Iris pigment epithelial cell (primary cell): ENCODE data around the gene FAM149B1.
"Not testable (repeated sequence)": the region's sequence is repeated elsewhere in the genome, so short reads cannot be mapped to it uniquely, and the experiment has no call there.

Experiments
- DNase-seq: peaks from one replicate; pipeline ENCODE4 v3.0.0-alpha.2; 2011; ENCODE audit warnings: low read depth

Gene FAM149B1

DNA sequence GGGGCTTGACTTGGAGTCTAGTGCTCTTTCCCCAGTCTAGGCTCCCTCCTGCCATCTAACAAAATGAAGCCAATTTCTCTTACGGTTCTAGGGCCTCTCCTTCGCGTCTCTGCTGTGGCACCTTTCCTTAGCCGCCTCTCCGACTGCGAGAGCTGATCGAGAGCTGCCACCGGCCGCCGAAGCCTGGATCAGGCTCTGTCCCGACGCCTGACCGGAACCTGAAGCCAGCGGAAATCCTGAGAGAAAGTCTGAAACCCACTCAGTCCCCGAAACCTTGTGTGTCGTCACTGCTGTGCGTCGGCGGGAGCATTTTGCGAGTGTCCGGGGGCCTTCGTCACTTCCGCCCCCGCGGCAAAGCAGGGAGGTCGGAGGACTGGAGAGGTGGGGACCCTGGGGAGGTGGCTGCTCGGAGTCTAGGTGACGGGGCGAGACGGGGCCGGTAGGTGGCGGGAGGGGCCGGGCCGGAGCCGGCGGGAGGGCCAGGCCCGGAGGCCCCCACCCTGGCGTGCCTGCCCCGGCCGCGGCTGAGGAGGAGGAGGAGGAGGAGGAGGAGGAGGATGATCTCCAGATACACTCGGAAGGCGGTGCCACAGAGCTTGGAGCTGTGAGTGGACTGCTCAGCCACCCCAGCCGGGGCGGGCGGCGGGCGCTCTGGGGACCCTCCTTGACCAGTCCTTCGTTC lies at the start of gene FAM149B1, which contains the start of gene ECD:
Gene FAM149B1, plus strand, starts transcription at position 337 of the 682 bp plus-strand sequence. Its CDS starts 221 bp downstream, at position 558.
Gene ECD, minus strand, starts transcription at position 226 of the 682 bp plus-strand sequence. CDS start 4,071 bp downstream, outside the sequence.
- peak; percentile 95 for DNase-seq

DNA sequence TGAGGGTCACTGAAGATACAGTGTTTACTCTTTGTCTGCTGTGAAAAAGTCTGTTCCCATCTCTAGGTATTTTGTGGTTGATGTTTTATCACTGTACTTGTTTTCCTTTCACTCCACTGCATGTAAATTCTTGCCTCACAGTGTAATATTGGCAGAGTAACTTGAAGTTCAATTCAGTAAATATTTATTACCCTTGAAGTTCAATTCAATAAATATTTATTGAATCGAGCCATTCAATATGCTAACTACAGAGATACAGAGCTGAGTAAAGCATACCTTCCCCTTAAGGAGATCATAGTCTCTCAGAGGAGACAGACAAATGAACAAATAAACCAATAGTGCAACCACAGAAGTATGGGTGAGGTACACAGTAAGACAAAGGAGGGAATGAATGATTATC lies 48.5 kb upstream of the FAM149B1 start:
- no peak for DNase-seq

DNA sequence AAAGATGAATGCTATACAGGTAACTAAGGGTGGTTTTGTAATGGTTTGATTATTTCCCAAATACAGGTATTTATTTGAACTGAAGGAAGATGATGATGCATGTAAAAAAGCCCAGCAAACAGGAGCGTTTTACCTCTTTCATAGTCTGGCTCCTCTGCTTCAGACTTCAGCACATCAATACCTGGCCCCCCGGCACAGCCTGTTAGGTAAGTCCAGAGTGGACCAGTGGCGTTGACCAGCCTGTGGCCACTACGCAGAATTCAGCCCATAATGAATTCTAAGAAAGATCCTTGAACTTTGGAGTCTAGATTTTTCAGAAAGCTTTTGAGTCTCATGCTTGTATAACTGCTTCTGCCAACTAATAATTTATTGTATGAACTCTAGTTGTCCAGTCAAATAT lies 48.0 kb upstream of the FAM149B1 start:
- no peak for DNase-seq

DNA sequence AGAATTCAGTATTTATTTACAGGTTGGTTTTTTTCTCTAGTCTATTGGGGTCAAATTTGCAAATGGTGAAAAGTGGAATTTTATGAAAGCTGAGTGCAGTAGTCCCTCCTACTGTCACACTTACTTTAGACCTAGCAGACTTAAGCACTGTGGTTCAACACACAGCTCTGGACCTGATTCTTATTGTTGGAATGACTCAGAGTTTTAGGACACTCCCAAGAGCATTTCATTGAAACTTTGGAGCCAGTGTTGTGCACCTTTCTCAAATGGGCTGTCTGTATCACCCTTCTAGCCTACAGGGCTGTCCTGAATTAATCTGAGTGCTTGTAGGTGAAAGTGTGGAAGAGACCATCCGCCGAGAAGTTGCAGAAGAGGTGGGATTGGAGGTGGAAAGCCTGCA lies 41.6 kb upstream of the FAM149B1 start:
- DNase-seq = no peak

DNA sequence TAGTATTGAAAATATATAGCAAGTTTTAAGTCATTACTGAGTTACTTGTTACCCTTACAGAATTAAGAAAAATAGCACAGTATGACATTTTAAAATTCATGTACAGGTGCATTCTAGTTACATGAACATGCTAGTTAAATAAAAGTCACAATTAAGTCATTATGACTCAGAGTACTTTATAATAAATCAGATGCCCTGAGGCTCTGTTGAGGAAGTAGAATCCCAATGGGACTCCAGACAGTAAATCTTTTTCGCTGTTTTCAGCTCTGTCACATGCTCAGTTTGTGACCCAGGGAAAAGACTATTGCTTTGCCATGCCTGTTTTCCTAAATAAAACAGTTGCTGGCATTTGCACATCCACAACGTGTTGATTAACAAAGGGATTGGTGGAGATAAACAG lies 36.6 kb upstream of the FAM149B1 start:
- no peak for DNase-seq

DNA sequence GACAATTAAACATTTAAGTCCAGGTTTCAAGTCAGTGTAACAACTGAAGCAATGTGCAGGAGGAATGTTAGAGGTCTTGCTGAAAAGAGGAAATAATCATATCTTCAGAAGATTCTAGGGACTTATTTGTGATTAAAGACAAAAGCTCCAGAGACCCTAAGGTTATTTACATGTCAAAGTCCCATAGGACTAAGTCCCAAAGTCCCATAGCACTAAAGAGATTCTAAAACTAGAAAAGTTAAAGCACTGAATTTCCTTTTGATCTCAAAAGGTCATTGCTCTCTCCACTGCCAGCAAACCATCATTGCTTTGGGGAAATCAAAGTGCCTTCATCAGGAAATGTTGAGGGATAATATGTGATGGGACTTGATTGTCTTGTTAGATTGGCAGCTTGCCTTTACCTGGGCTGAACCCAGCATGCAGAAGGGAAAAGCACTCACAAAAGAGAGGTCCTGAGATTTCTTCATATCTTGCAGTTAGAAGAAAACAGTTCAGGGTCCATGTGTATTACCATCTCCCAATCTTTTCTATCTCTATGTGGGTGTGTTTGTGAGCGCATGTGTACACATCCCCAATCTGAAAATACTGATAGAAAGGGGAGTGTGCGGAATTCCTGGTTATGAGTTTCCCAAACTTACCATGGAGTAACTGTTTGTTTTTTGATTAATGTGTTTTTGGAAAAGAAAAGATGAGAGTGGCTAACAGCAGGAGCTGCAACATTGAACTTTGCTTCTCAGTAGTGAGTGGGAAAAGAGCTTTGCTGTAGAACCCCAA lies 35.8 kb upstream of the FAM149B1 start:
- DNase-seq = no peak

DNA sequence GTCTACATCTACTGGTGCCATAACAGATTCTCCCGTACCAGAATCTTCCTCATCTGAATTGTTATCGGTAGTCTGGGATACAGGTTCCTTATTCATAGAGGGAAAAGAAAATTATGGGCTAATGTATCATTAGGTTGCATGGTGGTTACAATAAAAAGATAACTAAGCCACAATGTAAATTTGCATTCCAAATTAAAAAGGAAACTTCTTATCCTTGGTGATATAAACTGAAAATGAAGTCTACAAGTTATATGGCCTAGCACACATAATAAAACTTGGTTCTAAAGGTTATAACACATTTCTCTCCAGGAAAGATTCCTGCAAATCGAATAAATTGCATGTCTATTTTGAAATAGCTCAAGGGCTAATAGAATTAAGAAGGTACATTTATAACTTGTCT lies 33.2 kb upstream of the FAM149B1 start:
- no peak for DNase-seq

DNA sequence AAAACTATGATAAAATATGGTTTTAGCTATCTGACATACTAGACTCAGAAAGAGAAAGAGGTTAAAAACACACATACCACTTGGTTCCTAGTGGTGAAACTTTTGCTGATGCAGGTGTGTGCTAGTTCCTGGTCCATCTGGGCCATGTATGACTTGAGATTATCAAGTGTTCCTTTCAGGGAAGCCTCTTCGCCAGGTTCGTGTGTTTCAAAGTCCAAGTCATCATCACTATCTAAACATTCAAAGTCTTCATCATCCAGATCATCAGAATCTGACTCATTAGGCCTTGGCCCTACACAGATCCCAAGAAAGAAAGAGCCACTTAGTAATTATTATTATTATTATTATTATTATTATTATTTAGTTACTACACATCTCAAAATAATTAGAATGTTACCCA lies 31.3 kb upstream of the FAM149B1 start:
- peak; percentile 72 for DNase-seq

DNA sequence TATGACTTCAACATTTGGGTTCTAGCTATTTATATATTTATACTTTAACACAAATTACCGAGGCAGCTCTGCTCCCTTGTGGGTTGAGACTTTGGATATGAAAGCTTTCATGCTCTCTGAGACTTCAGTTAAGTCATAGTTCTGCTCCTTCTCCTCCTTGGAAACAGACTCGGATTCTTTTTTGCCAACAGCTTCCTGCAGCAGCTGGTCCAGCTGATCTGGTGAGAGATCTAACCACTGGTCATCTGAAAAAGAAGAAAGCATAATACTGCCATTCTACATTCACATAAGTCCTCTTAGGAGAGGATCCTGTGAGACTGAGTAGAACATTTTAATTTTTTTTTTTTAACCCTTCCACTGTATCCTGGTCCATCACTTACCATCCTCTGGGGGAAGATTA lies 28.7 kb upstream of the FAM149B1 start:
- no peak for DNase-seq

DNA sequence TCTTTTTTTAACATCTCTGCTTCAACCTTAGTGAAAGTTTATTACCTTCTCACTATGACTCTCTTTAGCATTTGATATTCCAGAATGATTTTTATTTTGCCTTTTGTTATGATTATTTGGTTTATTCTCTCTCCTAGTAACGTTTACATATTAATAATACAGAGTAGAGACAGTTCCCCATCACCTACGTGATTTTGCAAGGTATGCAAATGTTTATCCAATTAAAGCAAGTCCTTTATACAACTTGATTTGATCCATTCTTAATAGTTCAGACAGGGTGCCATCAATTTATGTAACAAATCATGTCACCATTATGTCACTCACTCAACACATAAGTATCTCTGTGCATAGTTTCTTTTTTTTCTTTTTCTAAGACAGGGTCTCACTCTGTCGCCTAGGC lies 26.3 kb upstream of the FAM149B1 start:
- DNase-seq = no peak

DNA sequence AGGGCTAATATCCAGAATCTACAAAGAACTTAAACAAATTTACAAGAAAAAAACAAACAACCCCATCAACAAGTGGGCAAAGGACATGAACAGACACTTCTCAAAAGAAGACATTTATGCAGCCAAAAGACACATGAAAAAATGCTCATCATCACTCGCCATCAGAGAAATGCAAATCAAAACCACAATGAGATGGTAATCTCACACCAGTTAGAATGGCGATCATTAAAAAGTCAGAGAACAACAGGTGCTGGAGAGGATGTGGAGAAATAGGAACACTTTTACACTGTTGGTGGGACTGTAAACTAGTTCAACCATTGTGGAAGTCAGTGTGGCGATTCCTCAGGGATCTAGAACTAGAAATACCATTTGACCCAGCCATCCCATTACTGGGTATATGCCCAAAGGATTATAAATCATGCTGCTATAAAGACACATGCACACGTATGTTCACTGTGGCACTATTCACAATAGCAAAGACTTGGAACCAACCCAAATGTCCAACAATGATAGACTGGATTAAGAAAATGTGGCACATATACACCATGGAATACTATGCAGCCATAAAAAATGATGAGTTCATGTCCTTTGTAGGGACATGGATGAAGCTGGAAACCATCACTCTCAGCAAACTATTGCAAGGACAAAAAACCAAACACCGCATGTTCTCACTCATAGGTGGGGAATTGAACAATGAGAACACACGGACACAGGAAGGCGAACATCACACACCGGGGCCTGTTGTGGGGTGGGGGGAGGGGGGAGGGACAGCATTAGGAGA lies 17.1 kb upstream of the FAM149B1 start:
- DNase-seq = not testable (repeated sequence)

DNA sequence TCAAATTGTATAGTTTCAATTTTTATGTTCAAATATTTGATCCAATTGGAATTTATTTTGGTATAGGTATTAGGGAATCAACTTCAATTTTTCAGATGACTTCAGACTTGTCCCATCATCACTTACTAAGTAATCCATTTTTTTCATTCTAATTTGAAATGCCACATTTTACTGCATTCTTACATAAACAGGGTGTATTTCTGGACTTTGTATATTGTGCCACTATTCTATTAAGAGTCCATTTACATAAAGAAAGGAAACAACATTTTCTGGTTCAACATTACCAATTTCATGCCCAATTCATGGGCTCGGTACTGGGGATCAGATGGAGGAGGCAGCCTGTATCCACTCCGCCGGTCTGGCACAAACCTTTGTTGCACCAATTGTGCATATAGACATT lies 15.9 kb upstream of the FAM149B1 start:
- DNase-seq = no peak

DNA sequence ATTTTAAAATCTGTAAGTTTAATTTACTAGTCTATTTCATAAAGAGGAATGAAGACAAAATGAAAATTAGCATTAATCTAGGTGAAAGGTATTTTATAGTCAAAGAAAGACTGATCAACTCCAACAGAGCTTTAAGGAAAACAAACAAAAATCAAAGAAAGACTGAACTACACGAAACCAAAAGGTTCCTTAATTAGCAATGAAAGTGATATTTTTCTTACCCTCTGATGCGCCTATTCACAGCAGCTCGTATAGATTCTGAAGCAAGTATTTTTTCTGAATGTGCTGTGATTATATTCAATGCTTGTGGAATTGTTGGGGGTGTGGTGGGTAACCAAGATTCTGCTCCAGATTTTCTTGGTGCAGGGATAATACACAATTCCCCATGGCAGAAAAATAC lies 11.9 kb upstream of the FAM149B1 start:
- no peak for DNase-seq

DNA sequence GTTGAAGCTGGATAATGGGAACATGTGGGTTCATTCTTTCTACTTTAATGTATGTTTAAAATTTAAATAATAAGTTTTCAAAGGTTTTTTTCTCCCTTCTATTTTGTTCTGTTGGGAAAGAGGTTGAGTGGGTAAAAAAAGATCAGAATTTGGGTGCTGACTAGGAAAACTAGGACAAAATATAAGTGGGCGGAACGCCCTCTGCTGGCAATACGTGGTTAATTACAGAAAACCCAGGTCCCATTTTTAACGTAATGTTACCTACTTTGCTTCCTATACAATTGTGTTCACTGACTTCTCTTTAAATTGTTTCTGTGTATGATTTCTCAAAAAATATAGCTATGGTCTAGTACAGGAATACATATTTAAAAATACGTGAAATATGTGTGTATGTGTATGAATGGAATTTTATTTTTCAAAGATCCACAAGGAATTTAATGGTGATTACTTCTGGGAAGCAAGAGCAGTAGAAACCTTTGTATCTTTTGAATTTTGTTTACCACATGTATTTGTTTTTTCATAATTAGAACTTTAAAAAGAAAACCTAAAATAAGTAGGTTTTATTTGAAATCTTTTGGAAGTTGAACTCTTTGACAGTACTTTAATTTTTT lies 8.8 kb upstream of the FAM149B1 start:
- DNase-seq = peak; percentile 38

DNA sequence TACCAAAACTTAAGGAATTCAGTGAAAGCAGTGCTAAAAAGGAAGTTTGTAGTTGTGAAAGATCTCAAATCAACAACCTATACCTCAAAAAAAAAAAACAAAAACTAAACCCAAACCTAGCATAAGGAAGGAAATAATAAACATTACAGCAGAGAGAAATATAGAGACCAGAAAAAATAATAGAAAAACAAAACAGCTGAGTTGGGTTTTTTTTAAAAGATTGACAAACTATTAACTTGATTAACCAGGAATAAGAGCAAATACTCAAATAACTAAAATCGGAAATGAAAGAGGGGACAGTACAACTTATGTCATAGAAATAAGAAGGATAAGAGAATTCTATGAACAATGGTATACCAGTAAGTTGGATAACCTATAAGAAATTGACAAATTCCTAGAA lies 6.8 kb upstream of the FAM149B1 start:
- DNase-seq = no peak

DNA sequence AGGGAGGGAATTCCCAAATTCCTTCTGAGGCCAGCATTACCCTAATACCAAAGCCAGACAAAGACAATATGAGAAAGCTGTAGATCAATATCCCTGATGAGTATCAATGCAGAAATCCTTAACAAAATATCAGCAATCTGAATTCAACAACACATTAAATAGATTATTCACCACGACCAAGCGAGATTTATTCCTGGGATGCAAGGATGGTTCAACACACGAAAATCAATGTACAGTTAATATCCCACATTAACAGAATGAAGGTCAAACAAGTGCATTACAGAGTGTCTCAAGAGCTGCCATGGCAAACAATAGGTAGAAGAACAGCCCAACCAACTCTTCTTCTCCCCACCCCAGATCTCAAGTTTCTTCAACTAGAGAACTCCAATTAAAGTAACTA lies 6.3 kb upstream of the FAM149B1 start:
- DNase-seq = no peak

DNA sequence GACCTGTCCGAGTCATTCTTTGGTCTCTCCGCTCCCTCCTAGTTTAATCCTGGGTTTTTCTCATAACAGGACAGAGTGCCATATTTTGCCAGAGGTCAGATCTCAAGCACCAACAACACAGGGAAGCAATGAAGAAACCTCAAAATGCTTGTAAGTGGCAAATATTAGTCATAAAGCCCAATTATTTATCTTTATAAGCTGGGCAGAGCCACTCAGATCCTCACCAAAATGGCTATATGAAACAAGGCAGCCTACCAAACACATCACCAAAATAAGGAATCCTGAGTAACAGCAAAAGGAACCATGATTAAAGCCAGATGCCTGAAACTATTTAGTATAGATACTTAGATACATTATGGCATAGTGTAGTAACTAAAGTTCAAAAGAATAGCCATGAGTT lies 4.8 kb upstream of the FAM149B1 start:
- peak; percentile 19 for DNase-seq

DNA sequence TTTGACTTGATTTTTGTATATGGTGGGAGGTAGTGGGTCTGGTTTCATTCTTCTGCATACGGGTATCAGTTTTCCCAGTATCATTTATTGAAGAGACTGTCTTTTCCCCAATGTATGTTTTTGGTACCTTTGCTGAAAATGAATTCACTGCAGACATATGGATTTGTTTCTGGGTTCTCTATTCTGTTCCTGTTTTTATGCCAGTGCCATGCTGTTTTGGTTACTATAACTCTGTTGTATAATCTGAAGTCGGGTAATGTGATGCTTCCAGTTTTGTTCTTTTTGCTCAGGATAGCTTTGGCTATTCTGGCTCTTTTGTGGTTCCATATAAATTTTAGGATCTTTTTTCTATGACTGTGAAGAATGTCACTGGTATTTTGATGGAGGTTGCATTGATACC lies 947 bp upstream of the FAM149B1 start:
- DNase-seq = no peak

DNA sequence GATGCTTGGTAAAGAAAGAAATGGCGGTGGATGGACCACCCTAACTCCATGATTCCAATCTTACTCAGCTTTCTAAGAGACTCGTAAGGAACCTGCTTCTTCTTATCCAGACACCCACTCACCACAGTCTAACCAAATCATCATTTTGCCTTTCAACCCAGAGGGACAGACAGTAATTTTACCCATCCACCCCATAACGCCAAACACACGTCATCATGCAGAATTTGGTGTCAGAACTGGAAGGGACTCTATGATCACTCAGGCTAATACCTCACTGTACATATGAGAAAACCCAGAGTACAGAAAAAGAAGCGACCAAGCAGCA lies 499 bp upstream of the FAM149B1 start:
- DNase-seq = peak; percentile 28

DNA sequence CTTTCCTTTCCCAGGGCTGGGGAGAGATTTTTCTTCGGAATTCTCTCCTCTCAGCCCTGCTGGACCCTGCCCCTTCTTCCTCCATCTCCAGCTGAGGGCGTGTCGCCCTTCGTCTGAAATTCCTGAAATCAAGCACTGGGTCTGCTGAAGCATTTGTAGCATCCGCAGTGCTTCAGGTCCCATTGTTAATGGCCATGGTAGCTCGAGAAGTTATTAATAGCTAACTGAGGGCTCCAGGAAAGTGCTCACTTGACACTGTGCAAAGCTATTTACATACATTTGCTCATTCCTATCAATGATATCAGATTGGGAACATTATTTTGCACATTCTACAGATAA lies 515 bp downstream of the FAM149B1 start:
- DNase-seq = no peak

DNA sequence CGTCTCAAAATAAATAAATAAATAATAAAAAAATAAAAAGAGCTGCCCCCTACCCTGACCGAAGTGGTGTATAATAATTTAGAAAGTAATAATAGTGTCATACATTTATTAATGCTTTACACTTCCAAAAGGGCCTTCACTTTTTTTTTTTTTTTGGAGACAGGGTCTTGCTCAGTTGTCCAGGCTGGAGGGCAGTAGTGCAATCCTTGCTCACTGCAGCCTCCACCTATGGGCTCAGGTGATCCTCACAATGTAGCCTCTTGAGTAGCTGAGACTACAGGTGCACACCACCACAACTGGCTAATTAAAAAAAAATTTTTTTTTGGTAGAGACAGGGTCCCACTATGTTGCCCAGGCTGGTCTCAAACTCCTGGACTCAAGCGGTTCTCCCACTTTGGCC lies 1.4 kb downstream of the FAM149B1 start:
- no peak for DNase-seq

DNA sequence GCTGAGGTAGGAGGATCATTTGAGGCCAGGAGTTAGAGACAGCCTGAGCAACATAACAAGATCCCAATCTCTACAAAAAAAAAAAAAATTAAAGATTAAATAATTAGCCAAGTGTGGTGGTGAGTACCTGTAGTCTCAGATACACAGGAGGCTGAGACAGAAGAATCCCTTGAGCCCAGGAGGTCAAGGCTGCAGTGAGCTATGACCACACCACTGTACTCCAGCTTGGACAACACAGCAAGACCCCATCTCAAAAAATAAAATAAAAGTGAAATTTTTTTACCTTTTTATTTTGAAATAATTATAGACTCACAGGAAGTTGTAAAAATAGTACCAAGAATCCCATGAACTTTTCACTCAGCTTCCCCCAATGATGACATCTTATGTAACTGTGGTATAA lies 4.9 kb downstream of the FAM149B1 start:
- DNase-seq = no peak
